HG03442 (cell line): ENCODE measurements around the gene UBAC1.
"Not testable (repeated sequence)": the region's sequence is repeated elsewhere in the genome, so short reads cannot be mapped to it uniquely, and the experiment has no call there.

Experiments
- ATAC-seq: cut with Tn5 transposase; IDR thresholded peaks from one replicate; pipeline ENCODE4 v1.9.1; 2021; ENCODE audit warnings: mild to moderate bottlenecking, moderate library complexity; ENCODE audit not compliant: unreplicated experiment

The UBAC1 gene

DNA sequence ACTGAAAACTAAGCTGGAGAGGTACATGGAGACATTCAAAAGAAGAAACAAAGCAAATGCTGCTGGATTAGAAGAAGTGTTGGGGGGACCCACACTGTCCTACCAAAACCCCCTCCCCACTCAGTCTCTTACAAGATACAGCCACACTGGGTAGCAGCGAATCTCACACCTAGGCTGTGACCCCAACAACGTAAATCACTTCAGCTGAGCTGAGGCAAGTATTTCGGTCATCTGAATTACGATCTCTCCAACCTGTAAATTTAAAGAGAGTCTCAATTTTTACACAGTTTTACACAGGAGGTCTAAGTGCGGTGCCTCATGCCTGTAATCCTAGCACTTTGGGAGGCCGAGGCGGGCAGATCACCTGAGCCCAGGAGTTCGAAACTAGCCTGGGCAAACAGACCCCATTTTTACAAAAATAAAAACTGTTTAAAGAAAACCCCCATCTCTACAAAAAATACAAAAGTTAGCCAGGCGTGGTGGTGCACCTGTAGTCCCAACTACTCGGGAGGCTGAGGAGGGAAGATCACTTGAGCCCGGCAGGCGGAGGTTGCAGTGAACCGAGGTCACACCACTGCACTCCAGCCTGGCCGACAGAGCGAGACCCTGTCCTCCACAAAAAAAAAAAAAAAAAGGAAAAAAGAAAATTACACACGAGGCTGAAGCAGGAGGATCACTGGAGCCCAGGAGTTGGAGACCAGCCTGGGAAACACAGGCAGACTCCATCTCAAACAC, 57.2 kb downstream of the UBAC1 start:
- no peak for ATAC-seq

DNA sequence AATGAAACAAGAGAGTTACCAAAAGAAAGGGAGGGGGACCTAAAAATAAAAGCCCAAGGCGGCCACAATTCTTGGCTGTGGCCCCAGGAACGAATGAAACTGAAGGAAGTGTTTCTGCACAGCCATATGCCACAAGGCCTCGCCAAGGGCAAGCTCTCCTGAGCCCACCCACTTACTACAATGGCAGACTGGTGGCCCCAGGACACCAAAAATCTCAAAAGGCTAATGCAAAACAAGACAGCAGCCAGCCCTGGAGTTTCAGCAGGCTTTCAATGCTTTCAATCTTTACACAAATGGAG, 57.9 kb downstream of the UBAC1 start:
- ATAC-seq, result no peak

DNA sequence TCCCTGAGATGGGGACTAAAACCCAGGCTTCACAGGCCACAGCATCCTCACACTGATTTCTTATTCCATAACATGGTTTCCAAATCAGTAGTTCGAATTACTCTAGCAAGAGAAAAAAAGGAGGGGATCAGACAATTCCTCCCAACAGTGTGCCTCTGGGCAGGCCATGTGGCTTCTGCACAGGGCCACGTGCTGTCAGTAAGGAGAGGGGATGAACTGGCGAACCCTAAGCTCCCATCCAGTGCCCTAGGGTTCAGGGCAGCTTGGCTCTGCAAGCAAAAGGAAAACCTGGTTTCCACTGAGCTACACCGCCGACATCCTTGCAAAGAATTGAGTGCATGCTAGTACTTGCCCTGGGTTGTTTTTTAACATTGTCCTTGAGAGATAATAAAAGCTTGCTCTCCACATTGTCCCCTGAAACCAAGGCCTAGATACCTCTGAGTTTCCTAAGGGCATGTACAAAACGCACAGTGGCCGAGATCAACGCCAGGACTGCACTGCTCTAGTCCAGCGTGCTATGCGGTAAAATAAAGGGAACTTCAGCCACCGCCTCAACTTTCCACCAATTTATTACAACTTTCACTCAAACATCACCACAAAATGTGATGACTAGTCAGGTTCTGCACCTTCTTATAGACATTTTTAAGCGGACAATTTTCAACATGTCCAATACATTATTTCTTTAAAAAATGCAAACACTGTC, 58.4 kb downstream of the UBAC1 start:
- ATAC-seq, result no peak

DNA sequence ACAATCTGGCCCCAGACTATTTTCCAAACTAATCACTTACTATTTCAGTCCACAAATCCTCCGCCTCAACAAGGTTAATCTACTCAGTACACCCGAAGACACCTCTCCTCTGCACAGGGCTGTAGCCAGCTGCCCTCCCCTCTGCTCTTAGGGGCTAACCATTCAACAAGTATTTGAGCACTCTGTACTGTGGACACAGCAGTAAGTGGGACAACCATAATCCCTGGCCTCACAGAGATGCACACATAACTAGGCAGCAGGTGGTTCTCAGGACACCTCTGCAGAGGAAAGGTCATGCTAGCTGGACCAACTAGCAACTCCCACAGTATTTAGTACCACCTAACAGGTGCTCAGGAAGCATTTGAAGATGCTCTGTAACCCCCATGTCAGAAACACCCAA, 59.3 kb downstream of the UBAC1 start:
- ATAC-seq, result no peak

DNA sequence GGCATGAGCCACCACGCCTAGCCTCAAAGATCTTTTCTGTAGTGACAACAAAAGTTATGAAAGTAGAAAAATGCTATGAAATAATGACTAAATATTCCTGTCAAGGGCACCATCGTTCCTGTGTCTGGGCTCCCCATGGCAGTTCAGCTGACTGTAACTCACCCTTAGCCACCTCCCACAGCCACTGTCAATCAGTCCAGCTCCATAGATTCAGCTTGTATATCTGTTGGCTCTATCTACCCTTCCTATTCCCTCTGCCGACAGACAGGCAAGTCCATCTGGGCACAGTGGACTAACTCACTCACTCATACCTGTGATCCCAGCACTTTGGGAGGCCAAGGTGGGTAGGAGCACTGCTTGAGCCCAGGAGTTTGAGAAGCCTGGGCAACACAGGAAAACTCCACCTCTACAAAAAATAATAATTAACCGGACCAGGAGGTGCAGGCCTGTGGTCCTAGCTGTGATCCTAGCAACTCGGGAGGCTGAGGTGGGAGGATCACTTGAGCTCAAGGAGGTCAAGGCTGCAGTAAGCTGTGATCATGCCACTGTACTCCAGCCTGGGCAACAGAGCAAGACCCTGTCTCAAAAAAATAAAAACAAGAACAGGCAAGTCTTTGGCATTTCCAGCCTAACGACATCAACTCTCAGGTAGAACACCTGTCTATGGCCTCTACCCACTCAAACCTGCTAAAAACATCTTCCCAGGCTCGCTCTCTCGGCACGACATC, 60.0 kb downstream of the UBAC1 start:
- no peak for ATAC-seq

DNA sequence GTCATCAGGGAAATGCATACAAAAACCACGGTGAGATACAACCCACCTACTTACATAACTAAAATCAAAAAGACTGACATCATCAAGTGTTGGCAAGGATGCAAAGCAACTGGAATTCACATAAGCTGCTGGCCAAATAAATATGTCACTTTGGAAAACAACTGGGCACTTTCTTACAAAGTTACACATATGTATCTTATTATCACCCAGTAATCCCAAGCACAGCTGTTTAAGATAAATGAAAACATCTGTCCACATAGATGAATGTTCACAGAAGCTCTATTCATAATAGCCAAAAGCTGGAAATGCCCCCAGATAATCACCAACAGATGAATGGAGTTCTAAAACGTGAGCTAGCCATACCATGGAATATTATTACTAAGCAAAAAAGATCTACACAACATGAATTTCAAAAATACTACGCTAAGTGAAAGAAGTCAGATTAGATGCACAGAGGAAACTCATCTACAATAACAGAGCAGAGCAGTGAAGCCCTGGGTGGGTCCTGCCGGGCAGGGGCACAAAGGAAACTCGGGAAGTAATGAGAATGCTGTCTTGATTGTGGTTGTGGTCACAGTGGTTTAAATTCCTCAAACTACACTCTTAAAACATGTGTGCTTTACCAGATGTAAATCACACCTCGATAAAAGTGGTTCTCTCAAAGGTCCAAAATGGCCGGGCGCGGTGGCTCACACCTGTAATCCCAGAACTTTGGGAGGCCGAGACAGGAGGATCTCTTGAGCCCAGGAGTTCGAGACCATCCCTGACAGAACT, 62.4 kb downstream of the UBAC1 start:
- ATAC-seq, result no peak

DNA sequence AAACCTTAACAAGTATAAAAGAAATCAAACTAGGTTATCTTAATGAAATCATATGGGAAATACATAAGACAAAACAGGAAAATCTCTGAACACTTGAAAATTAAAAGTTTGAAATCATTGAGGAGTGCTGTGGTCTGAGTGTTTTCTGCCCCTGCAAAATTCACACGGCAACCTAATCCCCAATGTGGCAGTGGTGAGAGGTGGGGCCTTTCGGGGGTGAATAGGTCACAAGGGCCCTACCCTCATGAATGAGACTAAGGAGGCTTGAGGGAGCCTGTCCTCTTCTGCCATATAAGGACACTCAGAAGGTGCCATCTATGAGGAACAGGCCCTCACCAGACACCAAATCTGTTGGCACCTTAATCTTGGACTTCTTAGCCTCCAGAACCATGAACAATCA, 64.5 kb downstream of the UBAC1 start:
- ATAC-seq, result no peak

DNA sequence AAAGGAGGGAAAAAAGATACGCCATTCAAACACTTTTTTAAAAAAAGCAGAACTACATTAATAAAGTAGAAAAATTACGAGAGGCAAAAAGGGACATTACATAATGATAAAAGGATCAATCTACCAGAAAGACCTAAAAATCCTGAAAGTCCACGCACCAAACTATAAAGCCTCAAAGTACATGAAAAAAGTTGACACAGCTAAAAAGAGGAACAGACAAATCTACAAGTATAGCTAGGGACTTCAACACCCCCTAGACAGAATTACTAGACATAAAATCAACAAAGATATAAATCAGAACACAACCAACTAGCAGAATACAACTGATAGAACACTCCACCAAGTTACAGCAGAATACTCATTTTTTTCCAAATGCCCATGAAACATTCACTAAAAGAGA, 65.0 kb downstream of the UBAC1 start:
- ATAC-seq, result no peak

DNA sequence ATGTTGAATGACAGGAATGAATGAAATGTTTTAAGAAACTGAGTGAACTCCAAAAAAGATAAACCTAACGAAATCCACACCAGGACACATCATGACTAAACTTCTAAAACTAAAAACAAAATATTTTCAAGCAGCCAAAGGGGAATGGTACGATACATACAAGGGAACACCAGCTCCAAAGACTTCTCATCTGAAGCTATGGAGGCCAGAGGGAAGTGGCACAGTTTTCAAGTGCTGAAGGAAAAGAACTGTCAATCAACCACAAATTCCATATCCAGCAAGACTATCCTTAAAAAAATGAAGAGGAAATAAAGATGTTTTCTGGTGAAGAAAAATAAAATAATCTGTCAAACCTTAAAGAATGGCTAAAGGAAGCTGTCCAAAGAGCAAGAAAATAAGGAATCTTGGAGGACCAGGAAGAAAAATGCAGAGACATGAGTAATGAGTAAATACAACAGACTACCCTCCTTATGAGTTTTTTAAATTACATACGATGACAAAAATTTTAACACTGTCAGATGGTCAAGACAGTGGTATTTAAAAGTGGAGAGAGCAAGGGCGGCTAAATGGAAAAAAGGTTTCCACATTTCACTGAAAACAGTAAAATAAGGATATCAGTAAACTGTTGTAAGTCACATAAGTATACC, 65.8 kb downstream of the UBAC1 start:
- ATAC-seq, result no peak

DNA sequence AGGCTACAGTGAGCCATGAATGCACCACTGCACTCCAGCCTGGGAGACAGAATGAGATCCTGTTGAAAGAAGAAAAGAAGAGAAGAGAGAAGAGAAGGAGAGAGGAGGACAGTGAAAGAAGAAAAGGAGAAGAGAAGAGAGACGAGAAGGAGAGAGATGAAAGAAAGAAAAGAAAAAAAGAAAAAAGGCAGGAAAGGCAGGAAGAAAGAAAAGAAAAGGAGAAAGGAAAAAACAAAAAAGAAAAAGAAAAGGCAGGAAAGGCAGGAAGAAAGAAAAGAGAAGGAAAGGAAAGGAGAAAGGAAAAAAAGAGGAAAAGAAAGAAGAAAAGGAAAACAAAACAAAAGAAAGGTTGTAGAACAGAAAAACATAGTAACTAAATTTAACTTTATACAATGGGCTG, 68.1 kb downstream of the UBAC1 start:
- ATAC-seq, result no peak

DNA sequence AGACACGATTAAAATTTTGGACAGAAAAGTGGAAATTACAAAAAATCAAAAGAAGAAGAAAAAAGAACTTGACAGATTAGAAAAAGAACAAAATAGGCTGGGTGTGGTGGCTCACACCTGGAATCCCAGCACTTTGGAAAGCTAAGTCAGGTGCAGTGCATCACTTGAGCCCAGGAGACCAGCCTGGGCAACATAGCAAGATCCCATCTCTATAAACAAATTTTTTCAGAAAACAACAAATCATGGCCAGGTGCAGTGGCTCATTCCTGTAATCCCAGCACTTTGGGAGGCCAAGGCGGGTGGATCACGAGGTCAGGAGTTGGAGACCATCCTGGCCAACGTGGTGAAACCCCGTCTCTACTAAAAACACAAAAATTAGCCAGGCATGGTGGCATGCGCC, 68.8 kb downstream of the UBAC1 start:
- not testable (repeated sequence) for ATAC-seq

DNA sequence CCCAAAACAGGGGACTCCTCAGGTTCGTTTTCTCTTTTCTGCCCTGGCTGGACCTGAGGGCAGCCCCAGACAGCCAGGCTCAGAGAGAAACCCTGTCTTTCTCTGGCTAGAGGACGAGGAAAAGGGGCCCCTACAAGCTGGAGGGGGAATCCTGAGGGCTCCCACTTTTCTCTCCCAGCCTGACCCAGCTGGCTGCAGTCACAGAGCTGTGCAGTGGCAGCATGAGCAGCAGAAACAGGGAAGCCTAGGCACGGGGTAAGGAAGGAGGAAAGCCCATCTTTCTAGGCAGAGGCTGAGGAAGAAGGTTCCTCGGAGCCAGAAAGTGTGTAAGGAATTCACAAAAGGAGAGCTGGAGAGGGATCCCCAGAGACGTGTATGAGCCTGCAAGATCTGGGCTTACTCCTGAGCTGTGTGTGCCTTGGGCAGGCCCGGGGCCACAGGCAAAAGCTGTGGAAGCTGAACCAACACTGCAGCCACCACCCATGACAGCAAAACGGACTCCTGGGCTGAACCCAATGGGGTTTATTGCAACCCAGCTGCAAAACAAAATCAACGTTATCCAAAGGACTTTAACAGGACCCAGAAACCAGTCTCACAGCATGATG, 70.0 kb downstream of the UBAC1 start:
- no peak for ATAC-seq

DNA sequence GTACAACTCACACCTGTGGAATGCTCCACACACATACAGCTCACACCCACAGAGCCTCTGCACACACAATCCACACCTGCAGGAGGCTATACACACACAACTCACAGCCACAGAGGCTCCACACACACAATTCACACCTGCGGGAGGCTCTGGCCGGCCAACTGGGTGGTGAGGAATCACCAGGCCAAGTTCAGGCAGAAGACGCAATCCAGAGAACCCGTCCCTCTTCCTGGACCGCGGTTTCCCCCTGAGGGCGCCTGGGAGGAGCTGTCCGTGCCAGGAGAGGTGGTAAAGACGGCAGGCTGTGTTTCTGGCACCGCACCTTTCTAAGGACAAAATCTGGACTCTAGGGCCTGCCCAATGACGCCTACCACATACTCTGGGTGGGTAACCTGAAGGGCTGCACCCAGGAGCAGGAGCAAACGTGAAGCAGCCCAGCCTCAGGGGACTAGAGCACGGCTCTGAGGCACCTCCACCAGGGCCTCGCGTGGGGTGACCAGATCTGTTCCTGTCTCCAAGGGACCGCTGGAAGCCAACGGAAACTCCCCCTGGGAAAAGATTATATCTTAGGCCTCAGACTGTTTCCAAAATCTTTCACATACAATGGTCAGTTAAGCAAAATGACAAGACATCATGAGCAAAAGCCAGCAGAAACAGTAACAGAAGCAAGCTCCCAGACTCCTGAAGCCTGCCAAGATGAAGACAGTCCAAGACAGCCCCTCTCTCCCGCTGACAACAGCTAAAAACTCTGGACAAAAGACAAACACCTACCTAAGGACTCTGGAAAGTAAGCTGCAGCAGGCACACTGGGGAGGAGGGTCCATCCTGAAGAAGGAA, 70.8 kb downstream of the UBAC1 start:
- no peak for ATAC-seq

DNA sequence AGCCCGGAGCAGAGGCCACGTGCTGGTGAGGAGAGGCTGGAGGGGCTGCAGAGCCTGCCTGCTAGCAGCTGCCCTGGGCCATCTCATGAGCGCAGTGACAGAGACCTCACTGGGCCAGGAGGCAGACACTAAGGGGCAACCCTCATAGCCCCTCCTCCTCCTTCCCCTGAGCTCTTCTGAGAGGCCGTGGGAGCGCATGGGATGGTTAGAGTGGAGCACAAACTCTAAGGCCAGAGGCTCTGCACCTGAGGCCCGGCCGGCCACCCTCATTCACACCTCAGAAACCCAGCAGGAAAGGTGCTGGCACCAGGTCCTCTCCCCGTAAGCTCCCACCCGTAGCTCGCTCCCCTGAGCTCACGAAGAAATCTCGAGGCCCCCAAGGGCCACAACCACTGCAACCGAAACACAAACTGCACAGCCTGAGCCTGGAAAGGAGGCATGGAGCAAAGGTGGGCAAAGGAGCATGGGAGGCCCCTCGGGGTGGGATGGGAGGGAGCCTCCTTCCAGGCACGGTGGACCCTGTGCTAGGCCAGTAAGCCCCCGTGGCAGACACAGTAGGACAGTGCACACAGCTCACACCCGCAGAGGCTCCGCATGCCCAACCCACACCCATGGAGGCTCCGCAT, 71.5 kb downstream of the UBAC1 start:
- ATAC-seq, result no peak

DNA sequence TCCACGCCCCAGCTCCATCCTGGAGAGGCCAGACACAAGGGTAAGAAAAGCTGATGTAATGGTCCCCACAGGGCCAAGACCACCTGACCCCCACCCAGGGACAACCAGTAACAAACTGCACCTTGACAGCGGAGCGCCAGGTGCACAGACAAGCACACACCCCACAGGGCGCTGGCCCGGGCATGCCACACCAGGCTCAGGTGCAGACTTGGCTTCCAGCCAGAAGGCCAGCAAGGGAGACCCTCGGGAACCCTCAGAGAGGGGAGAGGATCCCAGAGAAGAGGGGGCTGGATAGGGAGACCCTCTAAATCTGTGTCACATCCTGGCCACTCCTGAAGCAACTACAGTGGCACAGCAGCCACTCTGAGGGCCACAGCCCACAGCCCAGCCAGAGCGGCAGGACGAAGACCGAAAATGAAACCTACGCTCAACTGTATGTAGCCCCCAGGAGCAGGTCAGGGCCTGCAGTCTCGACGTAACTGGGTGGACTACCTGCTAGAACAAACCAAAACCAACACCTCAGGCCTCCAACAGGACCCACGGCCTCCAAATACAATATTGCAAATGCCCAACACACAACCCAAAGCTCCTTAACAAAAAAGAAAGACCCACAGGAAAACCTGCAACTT, 72.3 kb downstream of the UBAC1 start:
- ATAC-seq, result no peak

DNA sequence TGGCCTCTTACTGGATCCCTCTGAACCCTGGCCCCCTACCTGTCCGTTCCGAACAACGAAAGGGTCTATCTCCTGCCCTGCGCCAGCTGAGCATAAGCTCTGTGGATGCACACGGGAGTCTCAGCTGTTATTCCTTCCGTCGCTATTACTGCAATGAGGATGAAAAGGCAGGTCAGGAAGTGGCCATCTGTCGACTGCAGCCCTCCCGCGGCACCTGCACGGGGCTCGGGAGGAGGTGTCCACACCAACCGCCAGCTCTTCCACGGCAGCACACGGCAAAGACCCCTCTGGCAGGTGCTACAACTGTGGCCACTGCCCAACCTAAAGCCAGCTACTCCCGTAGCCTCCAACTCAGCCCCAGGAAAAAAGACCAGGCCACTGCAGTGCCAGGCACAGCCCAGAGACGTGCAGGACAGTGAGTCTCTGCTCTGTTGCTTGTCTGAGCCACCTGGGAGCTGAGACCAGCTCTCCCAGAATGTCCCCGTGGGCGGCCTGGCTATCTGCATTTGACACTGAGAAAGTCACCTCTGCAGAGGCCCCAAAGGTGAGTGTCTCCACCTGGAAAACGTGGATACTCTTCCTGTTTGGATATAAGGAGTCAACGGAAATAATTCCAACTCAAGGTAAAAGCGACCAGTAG, 72.9 kb downstream of the UBAC1 start:
- ATAC-seq, result no peak

DNA sequence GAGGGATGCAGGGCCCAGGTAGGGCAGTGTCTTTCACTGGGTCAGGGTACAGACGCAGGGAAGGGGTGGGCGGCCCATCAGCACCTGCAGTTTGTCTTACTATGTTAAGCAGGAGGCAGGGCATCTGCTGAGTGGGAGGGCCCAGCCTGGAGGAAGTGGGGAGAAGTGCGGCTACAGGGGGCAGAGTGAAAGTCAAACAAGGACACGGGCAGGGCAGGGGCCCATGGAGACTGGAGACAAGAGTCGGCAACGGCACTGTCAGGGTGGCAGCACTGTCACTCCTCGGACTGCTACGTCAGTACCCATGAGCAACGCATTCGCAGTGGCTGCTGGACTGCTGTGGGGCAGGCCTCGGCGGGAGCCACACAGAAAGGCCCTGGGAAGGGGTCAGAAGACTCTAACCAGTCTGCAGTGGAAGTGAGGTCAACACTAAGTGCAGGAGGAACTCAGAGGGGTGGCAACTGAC, 73.6 kb downstream of the UBAC1 start:
- ATAC-seq, result peak; percentile 55

DNA sequence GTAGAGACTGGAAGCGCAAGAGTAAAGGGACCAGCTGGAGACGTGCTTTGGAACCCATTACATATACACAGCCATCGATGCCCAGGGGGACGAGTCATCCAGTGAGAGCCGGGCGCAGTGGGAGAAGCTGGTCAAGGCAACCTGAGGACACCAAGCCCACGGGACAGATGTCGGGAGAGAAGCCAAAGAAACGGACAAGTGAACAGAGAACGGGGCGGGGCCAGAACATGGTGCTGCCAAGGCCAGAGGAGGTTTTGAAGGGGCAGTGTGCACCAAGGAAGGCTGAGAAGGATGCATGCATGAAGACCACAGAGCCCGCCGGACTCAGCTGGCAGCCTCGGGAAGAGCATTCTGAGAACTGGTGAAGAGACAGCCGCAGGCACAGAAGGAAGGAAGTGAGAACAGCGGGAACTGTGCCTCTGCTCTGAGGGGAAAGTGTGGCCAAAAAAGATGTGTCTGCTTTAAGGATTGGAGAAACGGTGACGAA, 74.1 kb downstream of the UBAC1 start:
- ATAC-seq, result no peak
